ENCODE results near the gene CUEDC1. TPM values are rescaled to one million over a fixed set of nuclear protein-coding genes. Genes with fewer than 3 reads are reported as not detected.
A peak's percentile ranks its signal among the peaks of the same experiment; 100 is the strongest.

Gene CUEDC1
- total and polyA plus RNA-seq, 8 donors, result 16.5 to 30.4 (median 21.7) TPM

- TF ChIP-seq CTCF (IDR thresholded peaks at IDR 0.05), result no peak
- Histone ChIP-seq H3K27me3 (no peaks in the 10 kb centered on the region), H3K36me3 (peaks cover 0 to 7% (median 5%) of the 10 kb centered on the region in 3 donors), H3K9me3 (no peaks in the 10 kb centered on the region), H3K4me1 (peaks cover 0 to 10% (median 8%) of the 10 kb centered on the region in 3 donors), H3K27ac (peak overlapping the region; percentile 1 to 62 (median 46)), H3K4me3 (no peak overlapping the region)
- DNase-seq, result peak in 3 of 6 donors; percentile 57 to 65 (median 64)
- intact Hi-C loops (cut with DNase I), result no loop called here
- FAIRE-seq, result no peak
- 62% methylated on average over 12 of the region's 12 CpGs for WGBS, 2 donors
- ATAC-seq, result peak; percentile 31 to 69 (median 62)
Measured at GRCh38 chr17:57879437-57880085, 75.7 kb downstream of the CUEDC1 start.

GRCh38 chr17:57877803-57878377, 77.3 kb downstream of the CUEDC1 start:
- intact Hi-C loops (cut with DNase I), result no loop called here
- 81 to 83% methylated on average over 9 of the region's 9 CpGs for WGBS, 2 donors

GRCh38 chr17:57876866-57877237, 78.4 kb downstream of the CUEDC1 start:
- WGBS, 2 donors, result 80 to 88% methylated on average over 2 of the region's 2 CpGs
- no peak for ATAC-seq
- no peaks in the 10 kb centered on the region for H3K9me3 ChIP-seq
- TF ChIP-seq CTCF (IDR thresholded peaks at IDR 0.05), result no peak
- H3K36me3 ChIP-seq, result peaks cover 0 to 7% (median 5%) of the 10 kb centered on the region in 3 donors
- no peak for DNase-seq
- H3K27ac ChIP-seq, result no peak overlapping the region
- H3K4me3 ChIP-seq, result no peak overlapping the region
- intact Hi-C loops (cut with DNase I), result no loop called here
- H3K4me1 ChIP-seq, result peaks cover 0 to 10% (median 8%) of the 10 kb centered on the region in 3 donors
- FAIRE-seq, result no peak
- H3K27me3 ChIP-seq, result no peaks in the 10 kb centered on the region

More at GRCh38 chr17:57877803-57878377, 77.3 kb downstream of the CUEDC1 start:
- FAIRE-seq (no peak), DNase-seq (no peak), ATAC-seq (no peak)
- peaks cover 0 to 7% (median 5%) of the 10 kb centered on the region in 3 donors for H3K36me3 ChIP-seq
- TF ChIP-seq CTCF (IDR thresholded peaks at IDR 0.05), result no peak
- no peaks in the 10 kb centered on the region for H3K9me3 ChIP-seq
- no peaks in the 10 kb centered on the region for H3K27me3 ChIP-seq
- H3K4me1 ChIP-seq, result peaks cover 0 to 10% (median 8%) of the 10 kb centered on the region in 3 donors
- H3K27ac ChIP-seq, result no peak overlapping the region
- no peak overlapping the region for H3K4me3 ChIP-seq

- peak overlapping the region in 3 of 4 donors; percentile 65 to 85 (median 76) for H3K27ac ChIP-seq
- TF ChIP-seq CTCF (IDR thresholded peaks at IDR 0.05), result no peak
Measured at GRCh38 chr17:57876023-57876865, 79.0 kb downstream of the CUEDC1 start.

More at GRCh38 chr17:57876023-57876865, 79.0 kb downstream of the CUEDC1 start:
- 81 to 83% methylated on average over 15 of the region's 15 CpGs for WGBS, 2 donors
- H3K4me1 ChIP-seq, result peaks cover 0 to 10% (median 8%) of the 10 kb centered on the region in 3 donors
- H3K36me3 ChIP-seq, result peaks cover 0 to 7% (median 5%) of the 10 kb centered on the region in 3 donors
- DNase-seq (no peak), ATAC-seq (no peak), FAIRE-seq (no peak)
- no peak overlapping the region for H3K4me3 ChIP-seq
- H3K27me3 ChIP-seq, result no peaks in the 10 kb centered on the region
- H3K9me3 ChIP-seq, result no peaks in the 10 kb centered on the region
- intact Hi-C loops (cut with DNase I), result no loop called here
